ENCODE results near the gene KRT7.
A peak's percentile ranks its signal among the peaks of the same experiment; 100 is the strongest.

KRT7 gene

GRCh38 chr12:52213564-52214420 lies 19.3 kb upstream of the KRT7 start:
- no peaks in the 10 kb centered on the region for H3K79me2 ChIP-seq (ENCODE audit: control insufficient read depth, insufficient read depth, low read length)
- H3K18ac ChIP-seq (ENCODE audit: low read length), result no peak overlapping the region
- no peak overlapping the region for H2BK120ac ChIP-seq (ENCODE audit: low read depth, low read length)
- H3K4ac ChIP-seq (ENCODE audit: low read depth, low read length), result no peak overlapping the region
- H2BK15ac ChIP-seq (replicated peaks; ENCODE audit: low read depth), result no peak overlapping the region
- no peaks in the 10 kb centered on the region for H3K4me1 ChIP-seq (ENCODE audit: control insufficient read depth, low read depth, low read length)
- H3K4me3 ChIP-seq (ENCODE audit: low read length), result no peak overlapping the region
- no peak overlapping the region for H3K9ac ChIP-seq (ENCODE audit: low read length)
- DNase-seq, result peak; percentile 89
- no peak overlapping the region for H4K8ac ChIP-seq (ENCODE audit: low read depth, low read length)
- H2BK5ac ChIP-seq (ENCODE audit: low read length), result no peak overlapping the region
- H3K4me2 ChIP-seq (ENCODE audit: low read length), result no peak overlapping the region
- no CpG with 5 or more reads among the region's 13 CpGs for WGBS (ENCODE audit: extremely low coverage, insufficient coverage, low lambda C conversion rate)
- H3K36me3 ChIP-seq (ENCODE audit: control insufficient read depth, insufficient read depth, low read length), result no peaks in the 10 kb centered on the region
- no peak overlapping the region for H3K56ac ChIP-seq (ENCODE audit: low read length)
- no peak overlapping the region for H3K27ac ChIP-seq (ENCODE audit: low read depth, low read length)
- no peak overlapping the region for H4K5ac ChIP-seq (ENCODE audit: low read length)
- no peaks in the 10 kb centered on the region for H3K27me3 ChIP-seq (ENCODE audit: insufficient read depth, low read length, poor library complexity)
- no peak overlapping the region for H2AK5ac ChIP-seq (ENCODE audit: low read length)
- no peaks in the 10 kb centered on the region for H3K79me1 ChIP-seq (ENCODE audit: low read length)
- no peak overlapping the region for H3K23ac ChIP-seq (ENCODE audit: low read length)

- no peak overlapping the region for H2BK120ac ChIP-seq (ENCODE audit: low read depth, low read length)
- no CpG with 5 or more reads among the region's 3 CpGs for WGBS (ENCODE audit: extremely low coverage, insufficient coverage, low lambda C conversion rate)
- H3K4ac ChIP-seq (ENCODE audit: low read depth, low read length), result no peak overlapping the region
- H2BK15ac ChIP-seq (replicated peaks; ENCODE audit: low read depth), result no peak overlapping the region
- no peak overlapping the region for H3K9ac ChIP-seq (ENCODE audit: low read length)
- H3K4me1 ChIP-seq (ENCODE audit: control insufficient read depth, low read depth, low read length), result no peaks in the 10 kb centered on the region
- no peak overlapping the region for H4K8ac ChIP-seq (ENCODE audit: low read depth, low read length)
- H3K4me3 ChIP-seq (ENCODE audit: low read length), result no peak overlapping the region
- H3K79me2 ChIP-seq (ENCODE audit: control insufficient read depth, insufficient read depth, low read length), result no peaks in the 10 kb centered on the region
- H2BK5ac ChIP-seq (ENCODE audit: low read length), result no peak overlapping the region
- no peak overlapping the region for H4K5ac ChIP-seq (ENCODE audit: low read length)
- H3K36me3 ChIP-seq (ENCODE audit: control insufficient read depth, insufficient read depth, low read length), result no peaks in the 10 kb centered on the region
- no peak overlapping the region for H3K4me2 ChIP-seq (ENCODE audit: low read length)
- DNase-seq, result no peak
- H3K27ac ChIP-seq (ENCODE audit: low read depth, low read length), result no peak overlapping the region
- H3K23ac ChIP-seq (ENCODE audit: low read length), result no peak overlapping the region
- no peak overlapping the region for H3K18ac ChIP-seq (ENCODE audit: low read length)
- H3K56ac ChIP-seq (ENCODE audit: low read length), result no peak overlapping the region
- H3K79me1 ChIP-seq (ENCODE audit: low read length), result no peaks in the 10 kb centered on the region
- H2AK5ac ChIP-seq (ENCODE audit: low read length), result no peak overlapping the region
- H3K27me3 ChIP-seq (ENCODE audit: insufficient read depth, low read length, poor library complexity), result no peaks in the 10 kb centered on the region
These were observed 18.6 kb upstream of the KRT7 start for GRCh38 chr12:52214421-52214802.

- no peak overlapping the region for H3K18ac ChIP-seq (ENCODE audit: low read length)
- H3K79me1 ChIP-seq (ENCODE audit: low read length), result no peaks in the 10 kb centered on the region
- H2AK5ac ChIP-seq (ENCODE audit: low read length), result no peak overlapping the region
- peak; percentile 72 for DNase-seq
- no peaks in the 10 kb centered on the region for H3K79me2 ChIP-seq (ENCODE audit: control insufficient read depth, insufficient read depth, low read length)
- no peak overlapping the region for H3K56ac ChIP-seq (ENCODE audit: low read length)
- no CpG with 5 or more reads among the region's 7 CpGs for WGBS (ENCODE audit: extremely low coverage, insufficient coverage, low lambda C conversion rate)
- H2BK120ac ChIP-seq (ENCODE audit: low read depth, low read length), result no peak overlapping the region
- no peak overlapping the region for H2BK5ac ChIP-seq (ENCODE audit: low read length)
- H3K9ac ChIP-seq (ENCODE audit: low read length), result no peak overlapping the region
- no peak overlapping the region for H4K5ac ChIP-seq (ENCODE audit: low read length)
- H3K27me3 ChIP-seq (ENCODE audit: insufficient read depth, low read length, poor library complexity), result no peaks in the 10 kb centered on the region
- no peak overlapping the region for H3K4me2 ChIP-seq (ENCODE audit: low read length)
- no peak overlapping the region for H3K23ac ChIP-seq (ENCODE audit: low read length)
- H2BK15ac ChIP-seq (replicated peaks; ENCODE audit: low read depth), result no peak overlapping the region
- H3K4ac ChIP-seq (ENCODE audit: low read depth, low read length), result no peak overlapping the region
- H3K4me1 ChIP-seq (ENCODE audit: control insufficient read depth, low read depth, low read length), result no peaks in the 10 kb centered on the region
- H4K8ac ChIP-seq (ENCODE audit: low read depth, low read length), result no peak overlapping the region
- no peak overlapping the region for H3K27ac ChIP-seq (ENCODE audit: low read depth, low read length)
- H3K4me3 ChIP-seq (ENCODE audit: low read length), result no peak overlapping the region
- H3K36me3 ChIP-seq (ENCODE audit: control insufficient read depth, insufficient read depth, low read length), result no peaks in the 10 kb centered on the region
These were observed 17.4 kb upstream of the KRT7 start for GRCh38 chr12:52215587-52216031.

GRCh38 chr12:52216100-52216499 lies 16.9 kb upstream of the KRT7 start:
- DNase-seq, result no peak
- no peak overlapping the region for H3K9ac ChIP-seq (ENCODE audit: low read length)
- no CpG with 5 or more reads among the region's 4 CpGs for WGBS (ENCODE audit: extremely low coverage, insufficient coverage, low lambda C conversion rate)
- no peak overlapping the region for H3K27ac ChIP-seq (ENCODE audit: low read depth, low read length)
- H3K4me3 ChIP-seq (ENCODE audit: low read length), result no peak overlapping the region
- no peaks in the 10 kb centered on the region for H3K36me3 ChIP-seq (ENCODE audit: control insufficient read depth, insufficient read depth, low read length)
- H3K4me1 ChIP-seq (ENCODE audit: control insufficient read depth, low read depth, low read length), result no peaks in the 10 kb centered on the region
- H3K79me2 ChIP-seq (ENCODE audit: control insufficient read depth, insufficient read depth, low read length), result no peaks in the 10 kb centered on the region
- no peak overlapping the region for H4K5ac ChIP-seq (ENCODE audit: low read length)
- H3K23ac ChIP-seq (ENCODE audit: low read length), result no peak overlapping the region
- H2AK5ac ChIP-seq (ENCODE audit: low read length), result no peak overlapping the region
- no peak overlapping the region for H4K8ac ChIP-seq (ENCODE audit: low read depth, low read length)
- no peaks in the 10 kb centered on the region for H3K79me1 ChIP-seq (ENCODE audit: low read length)
- H3K56ac ChIP-seq (ENCODE audit: low read length), result no peak overlapping the region
- no peak overlapping the region for H3K18ac ChIP-seq (ENCODE audit: low read length)
- H3K4me2 ChIP-seq (ENCODE audit: low read length), result no peak overlapping the region
- no peak overlapping the region for H2BK5ac ChIP-seq (ENCODE audit: low read length)
- H3K4ac ChIP-seq (ENCODE audit: low read depth, low read length), result no peak overlapping the region
- H2BK120ac ChIP-seq (ENCODE audit: low read depth, low read length), result no peak overlapping the region
- H3K27me3 ChIP-seq (ENCODE audit: insufficient read depth, low read length, poor library complexity), result no peaks in the 10 kb centered on the region
- H2BK15ac ChIP-seq (replicated peaks; ENCODE audit: low read depth), result no peak overlapping the region

- no peak overlapping the region for H2BK15ac ChIP-seq (replicated peaks; ENCODE audit: low read depth)
- H3K56ac ChIP-seq (ENCODE audit: low read length), result no peak overlapping the region
- DNase-seq, result no peak
- H3K9ac ChIP-seq (ENCODE audit: low read length), result no peak overlapping the region
- WGBS (ENCODE audit: extremely low coverage, insufficient coverage, low lambda C conversion rate), result no CpG with 5 or more reads among the region's 1 CpG
- no peaks in the 10 kb centered on the region for H3K79me1 ChIP-seq (ENCODE audit: low read length)
- no peak overlapping the region for H4K5ac ChIP-seq (ENCODE audit: low read length)
- no peak overlapping the region for H3K18ac ChIP-seq (ENCODE audit: low read length)
- no peaks in the 10 kb centered on the region for H3K36me3 ChIP-seq (ENCODE audit: control insufficient read depth, insufficient read depth, low read length)
- no peak overlapping the region for H3K4me2 ChIP-seq (ENCODE audit: low read length)
- H4K8ac ChIP-seq (ENCODE audit: low read depth, low read length), result no peak overlapping the region
- no peak overlapping the region for H2AK5ac ChIP-seq (ENCODE audit: low read length)
- H2BK120ac ChIP-seq (ENCODE audit: low read depth, low read length), result no peak overlapping the region
- H2BK5ac ChIP-seq (ENCODE audit: low read length), result no peak overlapping the region
- no peak overlapping the region for H3K4me3 ChIP-seq (ENCODE audit: low read length)
- H3K79me2 ChIP-seq (ENCODE audit: control insufficient read depth, insufficient read depth, low read length), result no peaks in the 10 kb centered on the region
- no peak overlapping the region for H3K4ac ChIP-seq (ENCODE audit: low read depth, low read length)
- H3K27me3 ChIP-seq (ENCODE audit: insufficient read depth, low read length, poor library complexity), result no peaks in the 10 kb centered on the region
- H3K27ac ChIP-seq (ENCODE audit: low read depth, low read length), result no peak overlapping the region
- H3K23ac ChIP-seq (ENCODE audit: low read length), result no peak overlapping the region
- no peaks in the 10 kb centered on the region for H3K4me1 ChIP-seq (ENCODE audit: control insufficient read depth, low read depth, low read length)
These were observed 16.2 kb upstream of the KRT7 start for GRCh38 chr12:52216807-52217206.

GRCh38 chr12:52217223-52217622 lies 15.8 kb upstream of the KRT7 start:
- Histone ChIP-seq H3K27me3 (ENCODE audit: insufficient read depth, low read length, poor library complexity) (no peaks in the 10 kb centered on the region), H3K36me3 (ENCODE audit: control insufficient read depth, insufficient read depth, low read length) (no peaks in the 10 kb centered on the region), H2AK5ac (ENCODE audit: low read length) (no peak overlapping the region), H3K4ac (ENCODE audit: low read depth, low read length) (no peak overlapping the region), H3K79me2 (ENCODE audit: control insufficient read depth, insufficient read depth, low read length) (no peaks in the 10 kb centered on the region), H2BK15ac (replicated peaks; ENCODE audit: low read depth) (no peak overlapping the region), H2BK5ac (ENCODE audit: low read length) (no peak overlapping the region), H4K5ac (ENCODE audit: low read length) (no peak overlapping the region), H4K8ac (ENCODE audit: low read depth, low read length) (no peak overlapping the region), H3K27ac (ENCODE audit: low read depth, low read length) (no peak overlapping the region), H3K79me1 (ENCODE audit: low read length) (no peaks in the 10 kb centered on the region), H3K23ac (ENCODE audit: low read length) (no peak overlapping the region), H3K4me3 (ENCODE audit: low read length) (no peak overlapping the region), H3K18ac (ENCODE audit: low read length) (no peak overlapping the region), H3K56ac (ENCODE audit: low read length) (no peak overlapping the region), H3K4me2 (ENCODE audit: low read length) (no peak overlapping the region), H3K4me1 (ENCODE audit: control insufficient read depth, low read depth, low read length) (no peaks in the 10 kb centered on the region), H3K9ac (ENCODE audit: low read length) (no peak overlapping the region), H2BK120ac (ENCODE audit: low read depth, low read length) (no peak overlapping the region)
- WGBS (ENCODE audit: extremely low coverage, insufficient coverage, low lambda C conversion rate), result no CpG with 5 or more reads among the region's 5 CpGs
- peak; percentile 68 for DNase-seq

Data from mesendoderm (in vitro differentiated cells).